ENCODE results near the gene CELSR2.

DNA sequence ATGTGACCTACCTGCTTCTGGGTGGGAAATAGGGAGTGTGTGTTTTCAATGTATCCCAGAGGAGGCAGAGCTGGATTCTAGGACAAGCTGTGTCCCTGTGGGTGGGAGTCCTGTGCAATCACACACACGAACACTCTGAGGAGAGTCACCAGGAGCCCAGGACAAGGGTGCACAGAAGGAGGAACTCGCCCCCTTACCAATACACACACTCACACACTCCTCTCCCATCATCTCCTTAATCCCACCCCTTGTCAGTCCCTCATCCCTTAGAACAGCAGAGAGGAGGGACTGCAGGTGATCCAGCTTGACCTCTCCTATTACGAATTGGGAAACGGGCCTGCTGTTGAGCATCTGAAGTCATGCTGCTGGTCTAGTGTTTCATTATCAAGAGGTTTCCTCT, 65.9 kb downstream of the CELSR2 start:
- no peak for TF ChIP-seq EP300 (IDR thresholded peaks at IDR 0.05)
- TF ChIP-seq, protein P1, sequence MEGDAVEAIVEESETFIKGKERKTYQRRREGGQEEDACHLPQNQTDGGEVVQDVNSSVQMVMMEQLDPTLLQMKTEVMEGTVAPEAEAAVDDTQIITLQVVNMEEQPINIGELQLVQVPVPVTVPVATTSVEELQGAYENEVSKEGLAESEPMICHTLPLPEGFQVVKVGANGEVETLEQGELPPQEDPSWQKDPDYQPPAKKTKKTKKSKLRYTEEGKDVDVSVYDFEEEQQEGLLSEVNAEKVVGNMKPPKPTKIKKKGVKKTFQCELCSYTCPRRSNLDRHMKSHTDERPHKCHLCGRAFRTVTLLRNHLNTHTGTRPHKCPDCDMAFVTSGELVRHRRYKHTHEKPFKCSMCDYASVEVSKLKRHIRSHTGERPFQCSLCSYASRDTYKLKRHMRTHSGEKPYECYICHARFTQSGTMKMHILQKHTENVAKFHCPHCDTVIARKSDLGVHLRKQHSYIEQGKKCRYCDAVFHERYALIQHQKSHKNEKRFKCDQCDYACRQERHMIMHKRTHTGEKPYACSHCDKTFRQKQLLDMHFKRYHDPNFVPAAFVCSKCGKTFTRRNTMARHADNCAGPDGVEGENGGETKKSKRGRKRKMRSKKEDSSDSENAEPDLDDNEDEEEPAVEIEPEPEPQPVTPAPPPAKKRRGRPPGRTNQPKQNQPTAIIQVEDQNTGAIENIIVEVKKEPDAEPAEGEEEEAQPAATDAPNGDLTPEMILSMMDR (IDR thresholded peaks at IDR 0.05), result no peak
- no peak for TF ChIP-seq POLR2A (IDR thresholded peaks at IDR 0.05)

All from stomach (tissue), 4 donors.